WERI-Rb-1 (cell line): Measurements from ENCODE around the gene GPR108.

Source experiments
- DNase-seq: peaks from one replicate; pipeline ENCODE4 v3.0.0-alpha.2; 2020
- H3K27ac ChIP-seq: fragments of 250-450 bp; sonication (Bioruptor Pico); 2 replicates; pipeline ENCODE4 v1.5.1; 2020; ENCODE audit warnings: mild to moderate bottlenecking, moderate library complexity
- H3K27me3 ChIP-seq: fragments of 250-450 bp; sonication (Bioruptor Pico); 2 replicates; pipeline ENCODE4 v1.5.1; 2021; ENCODE audit warnings: mild to moderate bottlenecking, low read depth, moderate library complexity; ENCODE audit not compliant: insufficient read depth, severe bottlenecking
- H3K36me3 ChIP-seq: fragments of 250-450 bp; sonication (Bioruptor Pico); 2 replicates; pipeline ENCODE4 v1.5.1; 2020; ENCODE audit warnings: mild to moderate bottlenecking, moderate library complexity
- H3K4me3 ChIP-seq: 2 replicates; pipeline ENCODE4 v1.5.1; 2011; ENCODE audit warnings: low read depth, mild to moderate bottlenecking, control low read depth, low read length
- H3K9me3 ChIP-seq: fragments of 250-450 bp; sonication (Bioruptor Pico); 2 replicates; pipeline ENCODE4 v1.5.1; 2021; ENCODE audit warnings: mild to moderate bottlenecking, moderate library complexity; ENCODE audit not compliant: severe bottlenecking
- TF ChIP-seq, protein P1 (sequence below): IDR thresholded peaks from 2 replicates; pipeline ENCODE4 v1.5.1; 2011; ENCODE audit warnings: low read depth, mild to moderate bottlenecking, control low read depth, inconsistent platforms, low read length

GPR108 gene

DNA sequence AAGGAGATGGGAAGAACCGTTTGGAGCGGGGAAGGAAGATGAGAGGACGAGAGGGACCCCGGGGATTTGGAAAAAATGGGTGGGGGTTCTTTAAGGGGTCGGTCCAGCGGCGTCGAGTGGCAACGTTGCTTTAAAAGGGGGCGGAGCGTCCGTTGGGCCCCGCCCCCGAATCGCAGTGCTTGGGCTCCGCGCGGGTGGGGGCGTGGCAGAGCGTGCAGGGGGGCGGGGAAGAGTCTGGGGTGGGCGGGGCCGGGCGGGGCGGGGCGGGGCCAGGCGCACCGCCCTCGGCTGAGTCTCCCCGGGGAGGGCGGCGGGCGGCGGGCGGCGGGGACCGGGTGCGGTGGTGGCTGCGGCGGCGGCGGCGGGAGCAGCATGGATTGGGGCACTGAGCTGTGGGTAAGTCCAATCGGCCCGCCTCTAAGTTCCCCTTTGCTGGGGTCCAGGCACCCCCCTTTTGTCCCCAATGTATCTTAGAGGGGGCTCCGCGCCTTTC is 2.1 kb upstream of the GPR108 start, which contains the start of gene TRIP10:
TSS of gene TRIP10 (plus strand) at position 291 of the 493 bp plus-strand sequence. CDS start at position 373, 82 bp downstream.
- no peaks in the 10 kb centered on the region for H3K9me3 ChIP-seq
- no peaks in the 10 kb centered on the region for H3K27me3 ChIP-seq
- peaks cover 20% of the 10 kb centered on the region for H3K36me3 ChIP-seq
- peak within 1 kb of the TSS; percentile 89 for H3K27ac ChIP-seq
- peak within 1 kb of the TSS; percentile 75 for H3K4me3 ChIP-seq
- TF ChIP-seq, protein P1, sequence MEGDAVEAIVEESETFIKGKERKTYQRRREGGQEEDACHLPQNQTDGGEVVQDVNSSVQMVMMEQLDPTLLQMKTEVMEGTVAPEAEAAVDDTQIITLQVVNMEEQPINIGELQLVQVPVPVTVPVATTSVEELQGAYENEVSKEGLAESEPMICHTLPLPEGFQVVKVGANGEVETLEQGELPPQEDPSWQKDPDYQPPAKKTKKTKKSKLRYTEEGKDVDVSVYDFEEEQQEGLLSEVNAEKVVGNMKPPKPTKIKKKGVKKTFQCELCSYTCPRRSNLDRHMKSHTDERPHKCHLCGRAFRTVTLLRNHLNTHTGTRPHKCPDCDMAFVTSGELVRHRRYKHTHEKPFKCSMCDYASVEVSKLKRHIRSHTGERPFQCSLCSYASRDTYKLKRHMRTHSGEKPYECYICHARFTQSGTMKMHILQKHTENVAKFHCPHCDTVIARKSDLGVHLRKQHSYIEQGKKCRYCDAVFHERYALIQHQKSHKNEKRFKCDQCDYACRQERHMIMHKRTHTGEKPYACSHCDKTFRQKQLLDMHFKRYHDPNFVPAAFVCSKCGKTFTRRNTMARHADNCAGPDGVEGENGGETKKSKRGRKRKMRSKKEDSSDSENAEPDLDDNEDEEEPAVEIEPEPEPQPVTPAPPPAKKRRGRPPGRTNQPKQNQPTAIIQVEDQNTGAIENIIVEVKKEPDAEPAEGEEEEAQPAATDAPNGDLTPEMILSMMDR: no peak
- peak; percentile 70 for DNase-seq

DNA sequence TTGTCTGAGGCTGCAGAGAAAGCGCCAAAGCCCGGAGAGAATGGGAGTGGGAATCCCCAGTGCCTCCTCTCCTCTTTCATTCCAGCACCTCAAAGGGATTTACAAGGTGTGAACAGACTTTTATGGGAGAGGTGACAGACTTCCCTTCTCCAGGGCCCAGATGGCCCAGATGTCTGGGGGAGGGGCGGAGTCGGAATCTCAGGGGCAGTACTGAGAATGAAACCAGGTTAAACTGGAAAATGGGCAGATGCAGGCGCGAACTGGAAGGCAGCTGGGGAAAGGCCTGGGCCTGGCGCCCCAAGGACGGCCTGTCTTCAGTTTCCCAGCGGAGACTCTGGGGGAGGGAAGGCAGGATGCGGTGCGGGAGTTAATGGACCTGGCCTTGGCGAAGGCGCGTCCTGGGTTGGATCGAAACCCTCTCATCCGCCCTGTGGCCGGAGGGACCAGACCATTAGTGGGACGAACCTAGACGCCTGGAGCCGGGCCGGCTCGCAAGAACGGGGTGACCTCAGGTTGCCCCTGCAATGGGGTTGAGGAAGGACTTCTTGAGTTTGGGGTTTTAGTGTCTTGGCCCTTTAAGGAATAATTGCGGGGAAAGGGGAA is 1.5 kb upstream of the GPR108 start:
- Histone ChIP-seq H3K4me3 (peak overlapping the region; percentile 75), H3K27ac (peak overlapping the region; percentile 89), H3K36me3 (peaks cover 14% of the 10 kb centered on the region), H3K27me3 (no peaks in the 10 kb centered on the region), H3K9me3 (no peaks in the 10 kb centered on the region)
- TF ChIP-seq, protein P1: no peak
- DNase-seq: peak; percentile 87

DNA sequence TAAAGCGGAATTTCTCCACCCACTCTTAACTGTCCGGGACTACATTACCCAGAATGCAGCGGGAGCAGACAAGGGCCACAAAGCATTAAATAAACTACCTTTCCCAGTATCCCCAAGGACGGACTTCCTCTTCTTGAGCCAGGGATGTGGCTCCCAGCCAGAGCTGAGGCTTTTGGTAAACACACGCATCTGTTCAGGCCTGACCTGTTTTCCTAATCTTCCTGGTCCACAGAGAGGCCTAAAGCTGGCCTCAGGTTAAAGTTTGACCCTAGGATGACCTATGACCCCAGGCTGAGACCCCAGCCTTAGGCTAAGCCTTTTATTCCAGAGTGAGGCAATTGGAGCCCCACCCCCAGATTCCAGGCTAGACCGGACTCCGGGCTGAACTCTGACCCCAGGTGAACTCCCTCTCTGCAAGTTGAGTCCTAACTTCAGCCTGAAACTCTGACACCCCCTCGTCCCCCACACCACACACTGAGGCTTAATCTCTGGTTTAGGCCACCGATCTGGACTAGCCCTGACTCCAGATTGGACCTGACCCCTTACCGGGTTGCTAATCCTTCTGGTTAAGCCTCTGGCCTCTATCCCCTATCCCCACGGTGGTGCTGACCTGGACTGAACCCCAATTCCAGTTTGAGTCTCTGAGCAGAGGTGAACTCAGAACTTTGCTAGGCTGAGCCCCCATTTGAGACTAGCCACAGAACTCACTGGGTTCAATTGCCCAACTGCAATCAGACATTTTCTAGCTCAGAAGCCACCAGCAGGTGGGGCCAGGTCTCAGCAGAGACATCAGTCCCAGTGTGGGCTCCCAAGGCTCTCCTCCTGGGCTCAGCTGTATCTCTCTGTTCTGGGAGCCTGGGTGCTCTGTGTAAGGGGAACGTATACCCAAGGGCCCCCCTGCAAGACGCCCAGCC is 750 bp upstream of the GPR108 start:
- DNase-seq: peak; percentile 83
- TF ChIP-seq, protein P1: peak; percentile 75
- Histone ChIP-seq H3K4me3 (peak overlapping the region; percentile 75), H3K27me3 (no peaks in the 10 kb centered on the region), H3K9me3 (no peaks in the 10 kb centered on the region), H3K36me3 (peaks cover 9% of the 10 kb centered on the region), H3K27ac (peak overlapping the region; percentile 89)

DNA sequence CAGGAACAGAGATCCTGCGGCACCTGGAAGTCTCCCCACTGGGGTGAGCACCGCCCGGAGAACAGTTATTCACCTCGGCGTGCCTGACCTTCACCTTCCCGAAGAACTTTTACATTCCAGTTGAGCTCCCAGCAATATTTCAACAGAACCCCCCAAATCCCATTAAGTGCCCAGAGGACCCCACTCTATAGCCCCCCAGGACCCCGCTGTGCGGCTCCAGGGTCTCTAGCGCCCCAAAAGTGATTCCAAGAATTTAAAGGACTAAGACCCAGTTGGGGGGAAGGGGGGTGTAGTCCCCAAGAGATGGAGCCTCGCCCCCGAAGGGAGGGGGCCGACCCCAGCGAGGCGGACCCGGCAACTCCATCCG is 480 bp downstream of the GPR108 start:
- H3K4me3 ChIP-seq: peak overlapping the region; percentile 95
- no peak for DNase-seq
- no peaks in the 10 kb centered on the region for H3K27me3 ChIP-seq
- peak overlapping the region; percentile 100 for H3K27ac ChIP-seq
- TF ChIP-seq, protein P1: no peak
- no peaks in the 10 kb centered on the region for H3K9me3 ChIP-seq
- H3K36me3 ChIP-seq: peaks cover 4% of the 10 kb centered on the region; the same call in 1 of the 2 replicates

DNA sequence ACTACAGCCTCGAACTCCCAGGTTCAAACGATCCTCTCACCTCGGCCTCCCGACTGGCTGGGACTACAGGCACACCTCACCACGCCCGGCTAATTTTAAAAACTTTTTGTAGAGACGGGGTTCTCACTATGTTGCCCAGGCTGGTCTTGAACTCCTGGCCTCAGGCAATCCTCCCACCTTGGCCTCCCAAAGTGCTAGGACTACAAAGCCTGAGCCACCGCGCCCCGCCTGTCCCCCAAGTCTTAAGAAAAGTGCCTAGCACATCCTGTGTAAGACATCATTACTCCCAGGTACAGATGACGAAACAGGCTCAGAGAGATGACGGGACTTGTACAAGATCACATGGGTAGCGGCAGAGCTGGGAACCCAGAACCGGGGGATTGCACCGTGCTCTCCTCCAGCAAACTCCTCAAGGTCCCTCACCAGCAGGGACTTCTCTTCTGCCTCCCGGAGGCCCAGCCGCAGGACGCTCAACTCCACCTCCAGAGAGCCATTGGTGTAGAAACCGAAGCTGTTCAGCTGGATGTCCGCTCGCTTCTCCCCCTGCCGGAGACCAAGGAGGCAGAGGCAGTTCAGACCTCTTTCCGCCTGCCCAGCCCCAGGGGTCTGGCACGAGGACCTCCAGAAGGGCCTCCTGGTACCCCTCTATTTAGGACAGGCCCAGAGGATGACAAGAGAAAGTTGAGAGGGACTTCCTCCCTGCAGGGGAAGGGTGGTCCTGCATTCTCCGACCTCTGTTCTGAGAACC is 1.0 kb downstream of the GPR108 start:
- Histone ChIP-seq H3K9me3 (no peaks in the 10 kb centered on the region), H3K4me3 (peak overlapping the region; percentile 95), H3K27ac (peak overlapping the region; percentile 100), H3K27me3 (no peaks in the 10 kb centered on the region), H3K36me3 (no peaks in the 10 kb centered on the region; the same call in 1 of the 2 replicates)
- TF ChIP-seq, protein P1: peak; percentile 64
- peak; percentile 79 for DNase-seq
